Measurements from ENCODE around the gene LBHD2. TPM values are rescaled to one million over a fixed set of nuclear protein-coding genes. Genes with fewer than 3 reads are reported as not detected.

LBHD2 gene
- total and polyA plus RNA-seq, 2 of the 13 experiments (the other 11 are each of a cell fraction or from before 2014, with no cell fraction given): 0.67 to 1.00 TPM

GRCh38 chr14:103099081-103099732 is 15.2 kb downstream of the LBHD2 start (continued):
- TF ChIP-seq HMGXB3 (CRISPR knock-in tag; IDR thresholded peaks at IDR 0.05; ENCODE audit: borderline replicate concordance): peak; percentile 57
- peak in 1 of 2 experiments; percentile 81; a peak in 2 of 4 replicates for TF ChIP-seq POLR2A (IDR thresholded peaks at IDR 0.05; ENCODE audit: insufficient read depth in 1 of 2, low read depth in 2 of 2, low read length in 2 of 2)
- TF ChIP-seq SNAPC5 (CRISPR knock-in tag; IDR thresholded peaks at IDR 0.05; ENCODE audit: borderline replicate concordance): no peak
- TF ChIP-seq ZKSCAN8 (CRISPR knock-in tag; IDR thresholded peaks at IDR 0.05; ENCODE audit: borderline replicate concordance): peak; percentile 74; the same call in 1 of the 2 replicates
- 0 out of 2 replicates have a peak, but pooled peaks have one; percentile 20 for TF ChIP-seq BATF2 (CRISPR knock-in tag; IDR thresholded peaks at IDR 0.05)
- no peak for TF ChIP-seq SMARCC2 (IDR thresholded peaks at IDR 0.05)
- TF ChIP-seq ZNF609 (CRISPR knock-in tag; IDR thresholded peaks at IDR 0.05; ENCODE audit: borderline replicate concordance): peak; percentile 81
- TF ChIP-seq STAT6 (CRISPR knock-in tag; IDR thresholded peaks at IDR 0.05; ENCODE audit: borderline replicate concordance): peak; percentile 81; the same call in 1 of the 2 replicates
- TF ChIP-seq IKZF4 (CRISPR knock-in tag; IDR thresholded peaks at IDR 0.05; ENCODE audit: borderline replicate concordance, low read depth, not compliant biosample characterization): no peak
- 0 out of 2 replicates have a peak, but pooled peaks have one; percentile 53 for TF ChIP-seq EEA1 (CRISPR knock-in tag; IDR thresholded peaks at IDR 0.05; ENCODE audit: borderline replicate concordance)
- TF ChIP-seq ZBTB1 (CRISPR knock-in tag; IDR thresholded peaks at IDR 0.05; ENCODE audit: borderline replicate concordance): no peak
- TF ChIP-seq ZNF180 (CRISPR knock-in tag; IDR thresholded peaks at IDR 0.05; ENCODE audit: borderline replicate concordance, low read depth): no peak
- TF ChIP-seq ZNF512 (CRISPR knock-in tag; IDR thresholded peaks at IDR 0.05): no peak
